Activated gamma-delta T cell treated with anti-CD3 and anti-CD28 coated beads, Interleukin-2, amount 50 U/mL, for 16 hours (primary cell): ENCODE measurements around the gene TMEM151A.
A peak's percentile ranks its signal among the peaks of the same experiment; 100 is the strongest.

Source experiments
- DNase-seq: peaks from one replicate; pipeline ENCODE4 v3.0.0-alpha.2; 2020; ENCODE audit warnings: low read depth

TMEM151A gene

DNA sequence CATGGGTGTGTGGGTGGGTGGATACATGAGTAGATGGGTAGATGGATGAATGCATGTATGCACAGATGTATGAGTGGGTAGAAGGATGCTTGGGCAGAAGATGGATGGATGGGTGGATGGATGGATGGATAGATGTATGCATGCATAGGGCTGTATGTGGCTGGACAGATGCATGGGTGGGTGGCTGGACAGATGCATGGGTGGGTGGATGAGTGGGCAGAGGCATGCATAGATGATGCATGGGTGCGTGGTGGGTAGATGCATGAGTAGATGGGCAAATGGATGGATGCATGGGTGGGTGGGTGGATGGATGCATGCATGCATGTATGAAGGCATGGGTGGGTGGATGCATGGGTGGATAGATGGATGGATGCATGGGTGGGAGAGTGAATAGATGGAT is 32.0 kb downstream of the TMEM151A start:
- DNase-seq, result no peak

DNA sequence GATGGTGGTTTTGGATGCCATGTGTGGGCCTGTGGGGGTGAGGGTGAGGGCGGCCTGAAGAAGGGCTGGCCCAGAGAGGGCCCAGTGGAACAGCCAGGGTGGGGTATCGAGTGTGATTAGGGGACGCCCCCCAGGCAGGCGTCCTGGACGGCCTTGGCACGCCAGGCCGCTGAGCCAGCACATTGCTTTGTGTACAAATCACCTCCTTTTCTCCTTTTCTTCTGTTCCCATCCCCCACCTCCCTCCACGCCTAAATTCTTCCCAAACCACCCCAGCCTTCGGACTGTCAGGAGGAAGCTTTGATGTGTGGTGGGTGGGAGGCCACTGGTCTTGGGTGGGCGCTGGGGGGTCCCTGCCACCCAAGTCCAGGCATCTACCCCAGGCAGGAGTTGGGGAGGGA is 33.0 kb downstream of the TMEM151A start:
- no peak for DNase-seq

DNA sequence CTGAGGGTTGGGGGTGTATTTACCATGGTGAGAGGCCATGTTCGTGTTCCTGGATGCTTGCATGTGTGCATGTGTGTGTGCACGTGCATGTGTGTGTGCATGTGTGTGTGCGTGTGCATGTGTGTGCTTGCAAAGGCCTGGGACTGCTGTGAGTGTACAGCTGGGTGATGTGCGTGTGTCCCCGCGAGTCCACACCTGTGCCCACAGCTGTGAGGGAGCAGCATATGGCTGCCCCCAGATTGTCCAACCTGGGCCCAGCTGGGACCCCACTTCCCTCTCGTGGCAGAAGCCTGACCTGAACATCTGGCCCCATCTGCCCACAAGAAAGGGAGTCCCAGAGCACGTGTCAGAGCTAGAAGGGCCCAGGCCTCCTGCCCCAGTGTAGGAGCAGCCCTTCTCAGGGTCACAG is 33.6 kb downstream of the TMEM151A start:
- DNase-seq, result no peak

DNA sequence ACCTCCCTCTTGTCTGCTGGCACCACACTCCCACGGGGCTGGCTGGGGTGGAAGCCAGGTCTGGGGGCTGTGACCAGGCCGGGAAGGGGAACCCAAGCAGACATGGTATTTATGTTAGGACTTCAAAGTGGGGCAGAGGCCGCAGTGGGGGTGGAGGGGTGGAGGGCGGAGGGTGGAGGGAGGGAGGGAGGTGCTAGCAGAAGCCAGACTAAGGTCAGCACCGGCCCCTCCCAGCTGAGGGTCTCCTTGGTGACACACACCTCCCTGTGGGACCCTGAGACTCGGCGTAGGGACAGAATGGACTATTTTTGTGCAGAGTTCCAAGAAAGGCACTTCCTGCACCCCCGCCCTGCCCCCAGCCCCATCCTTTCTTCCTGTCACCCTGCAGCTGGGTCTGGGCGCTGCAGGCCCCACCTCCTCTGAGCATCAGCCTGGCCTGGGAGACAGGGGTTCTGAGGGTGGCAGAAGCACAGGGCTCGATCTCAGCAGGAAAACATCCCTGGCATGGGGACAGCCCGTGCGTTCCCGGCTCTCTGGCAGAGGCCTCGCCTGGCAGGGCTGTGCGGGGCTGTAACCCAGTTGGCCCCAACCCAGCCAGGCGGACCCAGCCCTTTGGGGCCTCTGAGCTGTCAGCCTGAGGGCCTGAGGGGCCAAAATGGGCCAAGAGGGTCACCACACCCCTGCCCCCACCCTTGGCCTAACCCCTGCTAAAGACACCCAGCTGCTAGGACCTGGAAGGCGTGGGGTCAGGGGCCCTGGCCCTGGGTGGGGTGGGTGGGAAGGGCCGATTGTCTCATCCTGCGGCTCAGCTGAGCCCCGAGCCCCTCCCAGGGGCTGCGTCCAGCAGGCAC is 34.8 kb downstream of the TMEM151A start:
- no peak for DNase-seq

DNA sequence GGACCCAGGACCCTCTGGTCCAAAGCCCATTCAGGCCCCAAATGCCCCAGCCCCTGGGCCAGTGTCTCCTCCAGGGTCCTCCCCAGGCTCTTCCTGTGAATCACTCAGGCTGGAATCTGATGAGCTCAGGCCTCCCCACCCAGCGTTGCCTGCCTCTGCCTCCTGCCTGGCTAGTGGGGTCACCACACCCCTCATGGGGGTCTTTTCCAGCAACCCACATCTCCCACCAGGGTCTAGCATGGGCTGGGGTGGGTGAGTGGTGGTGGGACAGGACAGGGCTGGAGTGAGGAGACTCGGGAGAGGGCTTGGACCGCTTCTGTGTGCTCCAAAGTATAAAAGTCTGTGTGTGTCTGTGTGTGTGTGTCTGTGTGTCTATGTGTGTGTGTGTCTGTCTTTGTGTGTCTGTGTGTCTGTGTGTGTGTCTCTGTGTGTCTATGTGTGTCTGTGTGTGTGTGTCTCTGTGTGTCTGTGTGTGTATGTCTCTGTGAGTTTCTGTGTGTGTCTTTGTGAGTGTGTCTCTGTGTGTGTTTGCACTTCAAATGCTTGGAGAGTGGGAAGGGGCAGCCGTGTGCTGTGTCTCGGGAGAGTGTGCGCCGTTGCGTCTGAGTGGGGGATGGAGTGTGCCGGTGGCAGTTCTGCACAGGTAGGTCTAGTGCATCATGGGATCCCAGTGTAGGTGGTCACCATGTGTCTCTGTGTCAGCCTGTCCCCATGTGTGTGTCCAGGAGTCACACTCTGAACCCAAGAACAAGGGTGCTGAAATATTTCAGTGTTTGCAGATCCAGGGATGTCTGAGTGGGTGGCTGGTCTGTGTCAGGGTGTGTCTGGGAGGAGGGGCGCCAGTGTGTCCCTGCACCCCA is 35.7 kb downstream of the TMEM151A start:
- no peak for DNase-seq

DNA sequence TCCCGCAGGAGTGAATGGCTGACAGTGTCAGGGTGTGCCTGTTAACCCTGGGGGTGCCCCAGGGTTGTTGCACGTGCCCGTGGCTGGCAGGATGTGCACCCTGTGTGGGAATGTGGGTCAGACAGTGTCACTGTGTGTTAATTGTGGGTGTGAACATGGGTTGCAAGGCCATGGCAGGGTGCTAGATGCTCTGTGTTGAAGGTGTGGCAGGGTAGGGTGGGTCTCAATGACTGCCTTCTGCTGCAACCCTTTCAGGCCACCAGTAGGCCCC is 36.3 kb downstream of the TMEM151A start:
- no peak for DNase-seq

DNA sequence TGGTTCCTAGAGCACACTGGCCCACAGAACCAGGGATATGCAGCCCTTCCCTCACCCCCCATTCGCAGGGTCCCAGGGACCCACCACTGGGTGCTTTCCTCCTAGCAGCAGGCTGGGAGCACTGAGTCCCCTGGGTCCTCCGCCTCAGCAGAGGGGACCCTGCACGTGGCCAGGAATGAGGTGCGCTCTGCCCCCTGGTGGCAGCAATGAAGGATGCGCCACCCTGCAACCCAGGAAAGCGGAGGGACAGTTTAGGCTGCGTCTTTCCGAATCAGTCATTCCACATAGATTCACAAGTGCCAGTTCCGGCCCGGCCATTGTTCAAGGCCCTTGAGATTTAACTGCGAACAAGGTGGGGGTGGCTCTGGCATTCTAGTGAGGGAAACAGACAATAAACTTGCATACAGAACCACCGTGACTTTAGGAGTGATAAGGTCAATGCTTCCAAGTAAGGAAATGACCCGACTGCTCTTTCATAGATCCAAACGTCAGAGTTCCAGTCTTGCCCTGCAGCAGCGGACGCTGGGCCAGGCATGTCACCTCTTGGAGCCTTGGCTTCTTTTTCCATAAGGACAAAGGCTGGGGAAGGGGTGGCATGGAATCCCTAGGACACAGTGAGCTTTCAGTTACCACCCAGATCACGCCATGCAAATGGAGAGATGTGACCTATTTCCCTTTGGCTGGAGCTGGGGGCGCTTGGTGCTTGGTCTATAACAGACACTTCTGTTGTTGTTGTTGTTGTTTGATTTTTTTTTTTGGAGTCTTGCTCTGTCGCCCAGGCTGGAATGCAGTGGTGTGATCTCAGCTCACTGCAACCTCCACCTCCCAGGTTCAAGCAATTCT is 36.8 kb downstream of the TMEM151A start:
- peak; percentile 73 for DNase-seq

DNA sequence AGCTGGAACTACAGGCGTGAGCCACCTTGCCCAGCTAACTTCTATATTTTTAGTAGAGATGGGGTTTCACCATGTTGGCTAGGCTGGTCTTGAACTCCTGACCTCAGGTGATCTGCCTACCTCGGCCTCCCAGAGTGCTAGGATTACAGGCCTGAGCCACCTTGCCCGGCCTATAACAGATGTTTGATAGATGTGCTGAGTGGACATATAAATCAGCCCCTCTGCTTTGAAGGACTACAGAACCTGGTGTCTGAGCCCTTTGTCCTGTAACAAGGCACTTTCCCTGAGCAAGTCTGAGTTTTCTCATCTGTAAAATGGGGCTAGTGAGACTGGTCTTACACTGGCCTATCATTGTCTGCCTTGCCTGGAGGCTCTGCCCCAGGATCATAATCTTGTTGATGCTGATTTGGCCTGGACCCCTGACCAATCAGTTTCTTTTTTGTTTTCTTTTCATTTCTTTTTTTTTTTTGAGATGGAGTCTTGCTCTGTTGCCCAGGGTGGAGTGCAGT is 37.5 kb downstream of the TMEM151A start:
- DNase-seq, result no peak

DNA sequence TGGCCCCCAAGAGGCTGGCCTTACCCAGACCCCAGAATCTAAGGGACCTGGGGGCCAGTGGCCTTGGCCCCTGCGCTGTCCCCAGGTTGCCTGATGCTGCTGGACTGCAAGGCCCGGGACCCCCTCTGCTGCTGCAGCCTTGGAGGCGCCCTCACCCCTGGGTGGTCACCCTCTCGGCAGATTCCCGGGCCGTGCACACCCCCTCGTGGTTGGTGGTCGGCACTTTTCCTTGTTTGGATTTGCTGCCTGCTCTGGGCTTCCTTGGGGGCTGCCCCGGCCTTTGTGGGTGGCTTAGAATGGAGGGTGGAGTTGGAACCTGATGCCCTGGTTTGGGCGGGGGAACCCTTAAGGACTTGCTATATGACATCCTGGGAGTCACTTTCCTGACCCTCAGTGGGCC is 39.2 kb downstream of the TMEM151A start:
- no peak for DNase-seq

DNA sequence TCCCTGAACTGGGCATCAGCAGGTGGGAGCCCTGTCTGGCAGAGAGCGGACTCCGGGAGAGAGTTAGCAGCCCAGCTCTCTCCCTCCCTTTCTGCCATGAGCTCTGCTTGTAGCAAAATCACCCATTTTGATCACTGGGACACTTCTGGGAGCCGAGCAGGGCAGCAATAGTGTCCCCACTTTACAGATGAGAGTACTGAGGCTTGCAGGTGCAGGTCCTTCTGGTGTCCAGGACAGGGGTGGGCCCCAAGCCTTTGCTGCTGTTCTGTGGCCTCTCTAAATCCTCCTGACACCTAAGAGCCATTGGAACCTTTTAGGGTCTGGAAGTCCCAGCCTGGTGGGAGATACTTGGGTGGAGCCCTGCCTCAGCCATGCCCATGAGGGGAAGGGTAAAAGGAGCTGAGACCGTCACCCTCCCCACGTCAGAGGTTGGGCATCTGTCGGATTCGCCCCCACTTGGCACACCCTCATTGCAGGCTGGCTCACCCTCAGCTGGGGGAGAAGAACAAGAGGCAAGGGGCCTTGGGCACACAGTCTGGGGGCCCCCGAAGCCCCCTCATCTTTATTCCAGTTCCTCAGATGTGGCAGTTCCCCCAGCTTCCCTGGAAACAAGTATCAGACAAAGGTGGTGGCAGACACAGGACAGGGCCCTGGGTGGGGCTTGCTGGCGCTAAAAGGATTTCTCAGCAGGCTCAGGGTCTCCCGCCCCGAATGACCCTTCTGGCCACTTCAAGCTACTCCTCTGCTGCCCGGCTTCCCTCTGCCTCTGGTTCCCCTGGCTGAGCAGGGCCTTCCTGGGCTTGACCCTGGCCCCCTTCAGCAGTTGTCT is 40.1 kb downstream of the TMEM151A start:
- no peak for DNase-seq

DNA sequence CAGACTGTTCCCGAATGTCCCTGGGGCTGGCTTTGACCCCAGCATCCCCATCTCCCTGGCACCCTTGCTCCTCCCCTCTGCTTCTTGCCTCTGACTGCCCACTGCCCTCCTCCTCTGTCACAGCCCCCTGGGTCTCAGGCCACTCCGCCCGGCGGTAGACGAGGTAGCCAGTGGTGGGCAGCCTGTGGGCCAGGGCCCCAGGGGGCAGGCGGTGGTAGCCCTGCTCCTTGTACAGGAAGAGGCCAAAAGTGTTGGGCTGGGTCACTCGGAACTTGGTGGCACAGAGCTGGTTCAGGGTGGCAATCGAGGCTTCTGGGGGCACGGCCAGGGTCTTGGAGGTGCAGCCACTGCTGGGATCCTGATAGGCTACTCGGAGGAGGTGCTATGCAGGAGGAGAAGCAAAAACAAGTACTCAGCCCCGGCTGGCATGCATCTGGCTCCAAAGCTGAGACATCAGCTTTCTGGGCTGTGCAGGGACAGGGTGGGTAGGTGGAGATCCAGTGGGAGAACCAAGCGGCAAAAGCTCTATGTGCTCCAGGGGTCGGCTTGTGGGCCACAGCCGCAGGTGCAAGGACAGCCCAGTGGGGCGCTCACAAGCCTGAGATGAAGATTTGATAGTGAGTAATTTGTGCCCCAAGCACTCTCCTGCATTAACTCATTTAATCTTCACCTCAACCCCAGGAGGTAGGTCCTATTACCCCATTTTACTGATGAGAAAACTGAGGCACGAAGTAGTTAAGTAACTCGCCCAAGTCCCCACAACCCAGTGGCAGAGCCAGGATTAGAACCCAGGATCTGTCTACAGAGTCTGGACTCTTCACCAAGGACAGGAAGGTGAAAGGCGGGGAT is 40.9 kb downstream of the TMEM151A start:
- DNase-seq, result no peak

DNA sequence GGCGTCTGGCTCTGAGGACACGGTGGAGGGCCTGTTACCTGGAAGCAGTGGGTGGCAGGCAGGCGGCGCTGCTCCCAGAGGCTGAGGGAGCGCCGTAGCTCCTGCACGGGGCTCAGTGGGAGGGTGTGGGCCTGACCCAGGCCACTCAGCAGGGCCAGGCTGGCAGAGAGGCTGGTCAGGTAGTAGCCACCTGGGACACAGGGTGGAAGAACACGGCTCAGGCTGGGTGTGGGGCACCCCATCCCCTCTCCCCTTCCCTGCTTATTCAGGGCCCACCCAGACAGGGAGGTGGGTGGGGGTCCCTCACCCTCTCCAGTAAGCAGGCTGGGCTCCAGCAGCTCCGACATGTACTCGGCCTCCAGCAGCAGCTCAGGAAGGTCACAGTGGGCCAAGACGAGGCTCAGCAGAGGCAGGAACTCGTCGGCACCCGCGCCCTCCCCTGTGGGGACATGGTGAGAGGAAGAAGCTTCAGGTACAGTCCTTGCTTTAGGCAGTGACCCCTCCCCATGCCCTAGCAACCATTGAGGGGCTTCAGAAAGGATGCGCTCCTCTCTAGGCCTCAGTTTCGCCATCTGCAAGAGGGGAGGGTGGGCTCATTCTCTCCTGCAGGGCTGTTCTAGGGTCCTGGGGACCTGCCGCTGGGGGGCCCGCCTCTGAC is 41.7 kb downstream of the TMEM151A start:
- no peak for DNase-seq

DNA sequence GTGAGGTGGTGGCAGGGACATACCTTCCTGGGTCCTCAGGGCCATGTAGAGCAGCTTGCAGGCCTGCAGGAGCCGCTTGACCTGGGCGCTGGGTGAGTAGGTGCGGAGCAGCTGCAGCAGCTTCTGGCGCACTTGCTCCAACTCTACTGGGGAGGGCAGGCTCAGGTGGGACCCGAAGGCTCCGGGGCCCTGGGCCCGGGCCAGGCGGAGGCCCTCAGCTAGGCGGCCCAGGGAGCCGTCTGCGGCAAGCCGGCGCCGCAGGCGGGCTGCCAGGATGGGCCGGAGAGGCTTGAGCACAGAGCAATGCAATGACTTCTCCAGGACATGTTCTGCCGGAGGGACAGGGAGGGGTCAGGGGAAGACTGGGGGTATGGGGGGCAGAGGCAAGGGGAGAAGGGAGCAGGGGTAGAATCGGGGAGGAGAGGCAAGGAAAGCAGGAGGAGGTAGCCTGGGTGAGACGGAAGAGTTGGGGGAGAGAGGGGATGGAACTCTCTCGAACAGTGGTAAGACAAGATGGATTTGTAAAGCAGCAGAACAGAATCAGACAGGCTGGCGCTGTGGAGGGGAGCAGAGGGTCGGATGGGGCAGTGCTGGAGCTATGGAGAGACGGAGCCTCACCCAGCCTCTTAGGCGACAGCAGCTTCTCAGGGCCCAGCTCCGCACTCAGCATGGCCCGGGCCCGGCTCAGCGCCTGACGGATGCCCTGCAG is 42.4 kb downstream of the TMEM151A start:
- DNase-seq, result no peak

DNA sequence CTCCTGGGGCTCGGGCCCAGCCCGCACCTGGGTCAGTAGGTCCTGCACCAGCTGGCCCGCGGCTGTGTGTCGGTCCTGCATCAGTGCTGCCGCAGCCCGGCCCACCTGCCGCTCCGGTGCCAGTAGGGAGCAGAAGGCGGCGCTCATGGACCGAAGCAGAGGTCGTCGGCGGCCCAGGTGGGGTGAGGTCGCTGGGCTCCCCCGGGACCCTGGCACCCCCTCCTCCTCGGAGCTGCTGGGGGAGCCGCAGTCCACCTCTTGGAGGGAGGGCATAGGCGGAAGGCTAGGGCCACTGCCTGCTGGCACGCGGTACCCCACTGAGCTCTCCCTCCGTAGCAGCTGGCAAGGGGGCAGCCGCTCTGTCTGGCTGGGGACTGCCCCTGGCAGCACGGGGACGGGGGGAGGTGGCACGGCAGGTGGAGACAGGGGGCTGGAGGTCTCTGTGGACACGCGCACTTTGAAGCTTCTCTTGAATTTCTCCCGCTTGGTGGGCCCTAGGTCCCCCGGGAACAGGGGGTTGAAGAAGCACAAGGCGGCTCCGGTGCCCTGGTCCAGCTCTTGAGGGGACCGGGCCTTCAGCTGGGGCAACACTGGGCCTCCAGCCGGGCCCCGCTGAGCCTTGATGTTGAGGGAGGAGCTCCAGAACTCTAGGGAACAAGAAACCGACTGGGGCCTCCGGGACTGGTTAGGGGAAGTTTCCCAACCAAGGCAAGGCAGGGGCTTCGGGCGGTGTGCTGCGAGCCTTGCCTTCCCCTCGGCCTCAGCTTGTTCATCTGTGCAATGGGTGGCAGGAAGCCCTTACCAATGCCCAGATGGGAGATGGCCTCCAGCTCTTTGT is 43.1 kb downstream of the TMEM151A start:
- DNase-seq, result no peak

DNA sequence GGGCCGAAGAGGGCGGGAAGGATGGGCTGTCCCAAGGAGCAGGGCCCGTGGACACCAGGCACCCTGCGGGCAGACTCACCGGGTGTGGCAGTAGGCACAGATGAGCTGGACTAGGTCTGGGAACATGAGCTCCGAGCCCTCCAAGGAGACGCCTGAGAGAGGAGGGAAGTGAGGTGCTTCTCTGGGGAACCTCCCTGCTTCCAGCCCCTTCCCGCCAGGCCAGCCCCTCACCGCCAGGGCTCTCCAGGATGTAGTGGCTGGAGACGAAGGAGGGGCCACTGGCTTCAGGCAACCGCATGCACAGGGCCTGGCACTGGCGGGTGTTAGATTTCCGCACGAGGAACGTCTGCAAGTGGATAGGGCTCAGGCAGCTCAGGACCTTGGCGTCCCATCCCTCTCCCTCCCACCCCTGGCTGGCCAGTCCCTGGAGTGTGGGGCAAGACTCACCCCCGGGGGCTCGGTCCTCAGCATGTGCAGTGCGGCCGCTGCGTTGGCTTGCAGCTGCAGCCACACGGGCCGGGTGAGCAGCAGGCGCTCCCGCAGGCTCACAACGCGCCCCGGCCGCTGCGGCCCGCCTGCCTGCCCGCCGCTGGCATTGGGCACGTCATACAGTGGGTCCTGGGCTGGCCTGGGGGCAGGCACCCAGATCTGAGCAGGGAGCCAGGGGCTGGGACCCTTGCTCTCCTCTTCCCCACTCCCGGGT is 44.0 kb downstream of the TMEM151A start:
- no peak for DNase-seq

DNA sequence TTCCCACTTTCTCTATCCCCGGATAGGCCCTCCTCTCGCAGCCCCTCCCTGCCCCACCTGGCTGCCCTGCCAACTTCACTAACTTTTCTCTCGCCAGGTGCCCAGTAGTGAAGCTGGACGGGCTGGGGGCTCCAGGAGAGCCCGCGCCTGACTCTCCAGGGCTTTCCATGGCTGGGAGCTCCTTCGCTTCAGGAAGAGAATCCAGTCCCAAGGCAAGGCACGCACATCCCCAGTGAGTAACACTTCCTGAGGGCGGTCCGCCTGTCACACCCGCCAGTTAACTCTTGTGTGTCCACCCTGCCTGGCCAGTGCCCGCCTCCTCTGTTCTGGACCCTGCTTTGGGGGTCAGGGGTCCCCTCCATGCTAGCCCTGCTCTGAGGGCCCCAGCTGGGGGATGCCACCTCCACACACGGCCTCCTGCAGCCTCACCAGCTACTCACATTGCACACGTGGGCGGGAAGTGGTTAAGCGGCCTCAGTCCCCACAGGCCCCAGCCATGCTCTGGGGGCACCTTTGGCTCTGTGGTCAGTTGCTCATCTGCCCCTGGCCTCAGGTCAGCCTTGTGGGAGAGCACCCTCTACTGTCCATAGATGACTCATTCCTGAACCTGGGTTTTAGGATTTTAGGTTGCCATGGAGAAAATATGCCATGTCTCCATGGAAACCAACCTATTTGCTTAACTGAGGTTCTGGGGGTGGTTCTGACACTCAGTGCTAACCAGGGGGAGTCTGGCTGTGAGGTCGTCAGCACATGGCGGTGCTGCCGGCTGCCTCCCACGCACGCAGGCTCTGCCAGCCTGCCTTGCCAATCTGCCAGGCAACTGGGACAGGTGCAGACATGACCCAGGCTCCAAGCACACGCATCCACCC is 44.8 kb downstream of the TMEM151A start, which contains the start of gene RIN1:
Gene RIN1 (minus strand): TSS at position 201 of the 869 bp plus-strand sequence. CDS start 32 bp downstream, at position 169.
- DNase-seq, result no peak
